HG03196 (cell line): ENCODE data around the gene MAPKAP1.
"Not testable (repeated sequence)": the region's sequence is repeated elsewhere in the genome, so short reads cannot be mapped to it uniquely, and the experiment has no call there.

Experiments
- ATAC-seq: cut with Tn5 transposase; IDR thresholded peaks from one replicate; pipeline ENCODE4 v1.9.1; 2021; ENCODE audit not compliant: unreplicated experiment

The MAPKAP1 gene

DNA sequence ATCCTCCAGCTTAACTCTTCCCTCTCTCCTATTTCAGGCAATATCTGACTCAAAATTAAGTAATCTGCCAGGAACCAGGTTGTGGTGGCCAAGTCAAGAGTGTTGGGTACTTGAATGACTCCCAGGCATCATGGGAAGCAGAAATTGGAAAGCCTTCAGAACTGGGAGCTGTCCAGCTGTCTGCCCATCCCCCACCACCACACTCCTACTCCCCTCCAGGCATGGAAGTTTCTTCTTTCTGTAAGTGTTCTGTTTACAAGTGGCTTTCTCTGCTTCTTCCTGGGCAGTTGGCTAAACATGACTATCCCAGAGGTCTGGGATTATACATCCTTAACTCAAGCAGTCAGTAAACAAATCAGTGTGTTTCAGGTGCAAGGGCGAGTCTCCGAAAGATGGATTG is 25.6 kb upstream of the MAPKAP1 start:
- ATAC-seq: no peak

- ATAC-seq: no peak
Measured at GRCh38 chr9:125730168-125730567, 23.2 kb upstream of the MAPKAP1 start.

GRCh38 chr9:125726456-125727132 is 19.6 kb upstream of the MAPKAP1 start:
- ATAC-seq: no peak

DNA sequence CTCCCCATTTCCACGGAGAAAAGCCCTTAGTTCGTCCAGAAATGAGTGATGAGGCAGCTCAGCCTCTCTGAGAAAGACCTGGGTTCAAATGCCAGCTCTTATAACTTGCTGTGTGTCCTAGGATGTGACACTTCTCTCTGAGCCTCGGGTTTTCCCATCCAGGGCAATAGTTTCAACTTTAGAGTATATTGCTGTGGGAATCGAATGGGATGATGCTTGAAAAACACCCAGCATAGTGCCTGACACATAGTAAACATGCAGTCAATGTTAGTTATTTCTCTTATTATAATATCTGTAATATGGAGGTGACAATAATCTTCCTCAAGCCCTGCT is 430 bp upstream of the MAPKAP1 start:
- no peak for ATAC-seq

DNA sequence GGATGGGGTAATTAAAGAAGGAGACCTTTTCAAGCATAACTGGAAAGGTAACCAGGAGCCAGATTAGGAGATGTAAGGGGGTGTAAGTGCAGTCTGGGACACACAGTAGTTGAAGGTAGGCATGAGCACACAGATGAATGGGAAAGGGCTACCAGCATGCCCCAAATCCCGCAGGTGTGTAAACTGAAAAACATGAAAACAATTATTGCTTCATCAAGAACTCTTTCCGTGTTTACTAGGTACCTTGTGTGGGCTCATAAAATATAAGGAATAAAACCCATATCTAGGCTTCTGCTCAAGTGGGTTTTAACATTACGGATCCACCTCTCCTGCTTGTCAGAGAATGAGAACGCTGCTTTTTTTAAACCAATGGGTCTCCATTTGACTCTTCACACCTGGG is 1.1 kb downstream of the MAPKAP1 start:
- ATAC-seq: no peak

- ATAC-seq: no peak
Measured at GRCh38 chr9:125703662-125704061, 3.3 kb downstream of the MAPKAP1 start.

DNA sequence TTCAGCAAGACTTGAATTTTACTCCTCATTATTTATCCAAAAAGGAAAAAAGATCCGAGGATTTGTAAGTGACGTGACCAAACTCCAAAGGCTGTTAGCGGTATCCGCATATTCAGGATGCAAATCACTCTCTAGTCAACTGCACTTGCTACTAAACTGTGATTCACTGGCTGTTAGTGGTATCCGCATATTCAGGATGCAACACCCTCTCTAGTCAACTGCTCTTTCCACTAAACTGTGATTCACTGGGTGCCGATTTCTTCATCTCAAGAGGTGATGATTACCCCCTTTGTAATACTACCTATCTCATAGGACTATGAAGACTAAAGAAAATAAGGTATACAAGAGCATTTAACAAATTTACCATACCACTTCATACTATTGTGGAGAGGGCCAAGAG is 5.7 kb downstream of the MAPKAP1 start:
- no peak for ATAC-seq

DNA sequence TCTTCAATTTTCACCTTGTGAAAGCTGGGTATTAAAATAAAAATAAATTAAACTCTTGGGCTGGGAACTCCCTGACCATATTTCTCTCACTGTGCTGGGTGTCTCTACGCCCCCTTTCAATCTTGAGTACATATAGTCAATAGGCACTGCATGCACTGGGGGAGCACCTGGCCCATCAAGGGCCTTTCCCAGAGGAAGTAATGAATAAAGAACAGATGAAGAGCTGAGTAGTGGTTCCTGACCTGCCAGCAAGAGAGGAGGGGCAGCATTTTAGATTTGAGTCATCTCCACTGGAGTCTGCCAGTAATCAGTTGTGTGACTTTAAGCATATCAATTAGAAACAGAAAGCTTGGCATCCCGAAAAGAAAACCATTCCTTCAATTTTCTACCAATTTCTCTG is 6.2 kb downstream of the MAPKAP1 start:
- ATAC-seq: peak; percentile 90

DNA sequence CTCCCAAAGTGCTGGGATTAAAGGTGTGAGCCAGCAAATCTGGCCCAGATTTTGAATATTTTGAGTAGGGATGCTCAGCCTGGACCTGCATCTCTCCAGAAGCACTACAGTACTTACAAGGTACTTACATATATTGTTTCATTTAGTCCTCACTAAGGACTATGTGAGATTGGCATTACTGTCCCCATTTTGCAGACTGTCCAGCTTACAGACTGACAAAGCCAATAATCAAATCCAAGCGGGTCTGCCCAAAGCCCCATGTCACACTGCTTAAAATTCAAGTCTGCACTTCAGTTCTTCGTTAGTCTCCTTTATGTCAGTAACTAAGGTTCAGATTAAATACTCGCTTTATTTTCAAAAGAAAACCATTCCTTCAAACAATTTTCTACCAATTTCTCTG is 7.1 kb downstream of the MAPKAP1 start:
- ATAC-seq: no peak

DNA sequence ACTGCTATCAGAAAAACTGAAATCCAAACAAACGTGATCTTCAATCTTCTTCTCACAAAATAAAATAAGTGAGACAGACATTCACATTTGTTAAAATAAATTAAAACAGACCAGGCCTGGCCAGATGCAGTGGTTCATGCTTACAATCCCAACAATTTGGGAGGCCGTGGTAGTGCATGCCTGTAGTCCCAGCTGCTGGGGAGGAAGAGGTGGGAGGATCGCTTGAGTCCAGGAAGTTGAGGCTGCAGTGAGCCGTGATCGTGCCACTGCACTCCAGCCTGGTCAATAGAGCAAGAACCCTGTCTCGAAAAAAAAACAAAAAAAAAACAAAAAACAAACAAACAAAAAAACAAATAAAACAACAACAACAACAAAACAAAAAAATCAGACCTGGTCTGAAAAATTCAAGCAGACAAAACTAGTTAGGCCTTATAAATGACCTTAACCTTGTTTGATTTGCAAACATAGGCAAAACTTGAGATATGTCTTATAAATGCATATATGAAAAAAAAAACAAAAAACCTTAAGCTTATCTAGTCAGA is 10.8 kb downstream of the MAPKAP1 start:
- ATAC-seq: no peak

GRCh38 chr9:125695548-125695947 is 11.5 kb downstream of the MAPKAP1 start:
- ATAC-seq: not testable (repeated sequence)

DNA sequence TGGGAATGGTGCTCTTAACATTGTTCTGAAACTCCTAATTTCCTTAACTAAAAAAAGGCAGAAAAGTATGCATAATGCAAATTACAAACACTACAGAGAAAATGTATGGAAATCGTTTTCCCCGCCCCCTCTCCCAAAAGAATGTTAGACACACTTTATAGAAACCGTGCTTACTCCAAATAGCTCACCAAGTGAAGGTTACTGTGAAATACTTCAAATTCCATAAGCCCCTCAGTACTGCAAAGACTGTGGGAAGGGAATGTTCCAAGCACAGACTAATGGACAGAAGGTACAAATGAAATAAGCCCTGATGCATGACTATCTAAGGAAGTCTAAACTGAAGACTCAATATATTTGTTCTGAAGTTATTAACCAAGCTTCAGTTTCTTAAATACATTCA is 12.5 kb downstream of the MAPKAP1 start:
- no peak for ATAC-seq

DNA sequence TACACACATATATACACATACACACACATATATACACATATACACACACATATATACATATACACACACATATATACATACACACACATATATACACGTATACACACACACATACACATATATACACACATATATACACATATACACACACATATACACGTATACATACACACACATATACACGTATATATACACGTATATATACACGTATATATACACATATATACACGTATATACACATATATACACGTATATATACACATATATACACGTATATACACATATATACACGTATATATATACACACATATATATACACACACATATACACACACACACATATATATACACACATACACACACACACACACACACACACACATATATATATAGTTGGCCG is 13.5 kb downstream of the MAPKAP1 start:
- ATAC-seq: not testable (repeated sequence)

DNA sequence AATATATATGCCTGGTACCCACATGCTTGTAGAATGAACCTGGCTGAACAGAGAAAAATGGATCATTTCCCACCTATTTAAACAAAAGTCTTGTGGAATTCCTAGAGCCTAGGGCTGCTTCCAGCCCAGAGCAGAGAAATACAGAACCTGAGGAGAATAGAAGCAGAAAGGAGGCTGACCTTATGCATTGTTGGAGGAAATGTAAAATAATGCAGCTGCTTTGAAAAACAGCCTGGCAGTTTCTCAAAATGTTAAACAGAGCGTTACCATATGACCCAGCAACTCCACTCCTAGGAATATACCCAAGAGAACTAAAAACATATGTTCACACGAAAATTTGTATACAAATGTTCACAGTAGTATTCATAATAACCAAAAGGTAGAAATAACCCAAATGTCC is 15.1 kb downstream of the MAPKAP1 start:
- no peak for ATAC-seq

DNA sequence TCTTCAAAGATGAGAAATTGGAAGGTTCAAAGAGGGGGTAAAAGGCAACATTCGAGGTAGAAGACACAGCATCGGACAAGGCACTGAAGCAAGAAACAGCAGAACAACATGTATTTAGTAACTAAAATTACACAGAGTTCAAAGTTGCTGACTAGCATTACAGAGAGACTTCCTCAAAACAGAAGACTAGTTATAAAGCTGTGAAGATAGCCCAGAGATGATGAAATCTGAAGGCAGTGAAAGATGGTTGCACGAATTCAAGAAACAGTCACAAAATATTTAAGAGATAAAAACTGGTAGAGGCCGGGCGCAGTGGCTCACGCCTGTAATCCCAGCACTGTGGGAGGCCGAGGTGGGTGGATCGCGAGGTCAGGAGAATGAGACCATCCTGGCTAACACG is 16.3 kb downstream of the MAPKAP1 start:
- no peak for ATAC-seq

DNA sequence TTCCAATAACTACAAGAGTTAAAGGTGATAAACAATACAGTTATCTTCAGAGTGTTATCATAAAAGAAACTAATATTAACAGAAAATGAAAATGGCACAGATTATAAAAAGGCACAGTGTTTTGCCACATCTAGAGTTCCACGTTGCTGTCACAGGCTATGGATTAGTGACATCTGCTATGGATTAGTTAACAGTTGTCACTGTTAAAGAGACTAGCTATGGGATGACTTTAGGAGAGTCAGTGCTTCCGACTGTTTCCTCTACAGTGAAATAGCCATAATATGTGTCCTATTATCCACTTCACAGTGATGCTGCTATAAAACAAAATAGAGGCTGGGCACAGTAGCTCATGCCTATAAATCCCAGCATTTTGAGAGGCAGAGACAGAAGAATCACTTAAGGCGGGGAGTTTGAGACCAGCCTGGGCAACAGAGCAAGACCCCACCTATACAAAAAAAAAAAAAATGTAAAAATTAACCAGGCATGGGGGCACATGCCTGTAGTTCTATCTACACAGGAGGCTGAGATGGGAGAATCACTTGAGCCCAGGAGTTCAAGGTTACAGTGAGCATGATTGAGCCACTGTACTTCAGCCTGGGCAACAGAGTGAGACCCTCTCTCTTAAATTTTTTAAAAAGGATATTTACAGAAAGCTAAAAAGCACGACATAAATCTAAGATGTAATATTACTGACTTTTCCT is 19.7 kb downstream of the MAPKAP1 start:
- no peak for ATAC-seq

GRCh38 chr9:125685167-125685566 is 21.8 kb downstream of the MAPKAP1 start:
- ATAC-seq: no peak

GRCh38 chr9:125683486-125683885 is 23.5 kb downstream of the MAPKAP1 start:
- no peak for ATAC-seq

DNA sequence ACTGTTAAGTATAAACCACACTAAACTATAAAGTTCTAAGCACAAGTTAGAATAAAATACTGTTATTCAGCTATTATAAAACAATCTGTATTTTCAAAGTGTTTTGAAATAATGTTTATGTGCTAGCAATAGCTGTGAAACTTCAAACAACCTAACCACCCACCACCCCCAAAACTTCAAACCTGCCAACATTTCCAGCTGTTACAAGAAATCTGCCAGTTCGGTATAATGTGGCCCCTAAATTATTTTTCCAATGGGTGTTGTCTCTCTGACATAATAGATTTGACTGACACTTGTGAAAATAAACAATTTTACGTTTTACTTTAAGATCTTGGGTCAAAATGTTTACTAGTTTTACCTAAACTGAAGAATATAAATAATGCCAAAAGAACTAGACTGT is 24.7 kb downstream of the MAPKAP1 start:
- ATAC-seq: no peak

DNA sequence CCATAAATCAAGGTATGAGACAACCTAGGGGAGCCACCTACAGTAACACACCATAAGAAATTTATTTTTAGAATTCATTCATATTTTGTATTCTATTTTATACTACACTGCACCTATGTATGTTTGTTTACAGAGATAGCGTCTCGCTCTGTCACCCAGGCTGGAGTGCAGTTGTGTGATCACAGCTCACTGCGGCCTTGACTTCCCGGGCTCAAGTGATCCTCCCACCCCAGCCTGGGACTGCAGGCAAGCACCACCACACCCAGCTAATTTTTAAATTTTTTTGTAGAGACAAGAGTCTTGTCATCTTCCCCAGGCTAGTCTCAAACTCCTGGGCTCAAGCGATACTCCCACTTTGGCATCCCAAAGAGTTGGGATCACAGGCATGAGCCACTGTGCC is 25.4 kb downstream of the MAPKAP1 start:
- no peak for ATAC-seq

DNA sequence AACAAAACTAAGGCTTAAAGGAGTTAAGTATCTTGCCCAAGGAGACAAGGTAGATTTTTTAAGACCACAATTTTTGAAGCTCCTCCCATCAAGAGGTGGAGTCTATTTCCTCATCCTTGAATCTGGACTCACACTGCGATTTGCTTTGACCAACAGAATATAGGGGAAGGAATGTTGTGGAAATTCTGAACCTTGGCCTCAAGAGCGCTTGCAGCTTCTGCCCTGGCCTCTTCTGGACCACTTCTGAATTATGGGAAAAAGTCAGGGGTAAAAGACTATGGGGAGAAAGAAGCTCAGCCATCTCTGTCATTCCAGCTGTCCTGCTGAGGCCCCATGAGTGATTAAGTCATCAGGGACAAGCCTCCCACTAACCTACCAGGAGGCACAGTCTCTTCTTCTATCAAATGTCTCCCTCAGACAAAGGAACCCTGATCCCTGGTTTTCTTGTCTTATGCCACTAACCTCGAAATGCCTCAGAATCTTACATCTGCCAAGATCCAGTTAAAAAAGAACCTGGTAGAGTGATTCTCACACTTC is 25.9 kb downstream of the MAPKAP1 start:
- ATAC-seq: no peak

- no peak for ATAC-seq
Measured at GRCh38 chr9:125680445-125680844, 26.6 kb downstream of the MAPKAP1 start.
